Measurements from ENCODE around the gene IKZF5.

IKZF5 gene

DNA sequence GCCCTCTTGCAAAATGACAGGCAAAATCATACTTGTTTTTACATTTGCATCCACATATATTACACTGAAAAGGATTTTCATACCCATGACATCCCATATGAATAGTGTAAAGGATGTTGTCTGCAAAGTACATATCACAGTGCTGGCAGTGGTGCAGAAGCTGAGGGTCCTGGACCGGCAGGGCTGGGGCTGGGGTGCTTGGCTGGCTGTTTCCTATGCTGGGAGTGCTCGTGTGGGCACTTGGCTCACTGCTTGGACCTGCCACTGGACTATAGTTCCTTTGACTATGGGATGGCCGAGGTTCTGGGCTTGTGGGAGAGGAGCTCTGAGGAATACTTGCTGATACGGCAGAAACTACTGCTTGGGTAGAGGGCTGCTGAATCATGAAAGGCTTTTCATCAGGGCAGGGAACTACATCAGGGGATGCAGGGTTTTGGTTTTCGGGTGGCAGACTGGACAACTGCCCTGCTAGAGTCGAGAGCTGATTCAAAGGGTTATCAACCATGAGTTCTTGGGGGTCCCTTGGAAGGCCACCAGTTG is 14.7 kb downstream of the IKZF5 start:
- Histone ChIP-seq H3K79me2 (ENCODE audit: low read length) (peaks cover 16% of the 10 kb centered on the region), H3K36me3 (replicated peaks; ENCODE audit: insufficient read depth, low read length) (peaks cover 9% of the 10 kb centered on the region; the same call in 1 of the 2 replicates)

DNA sequence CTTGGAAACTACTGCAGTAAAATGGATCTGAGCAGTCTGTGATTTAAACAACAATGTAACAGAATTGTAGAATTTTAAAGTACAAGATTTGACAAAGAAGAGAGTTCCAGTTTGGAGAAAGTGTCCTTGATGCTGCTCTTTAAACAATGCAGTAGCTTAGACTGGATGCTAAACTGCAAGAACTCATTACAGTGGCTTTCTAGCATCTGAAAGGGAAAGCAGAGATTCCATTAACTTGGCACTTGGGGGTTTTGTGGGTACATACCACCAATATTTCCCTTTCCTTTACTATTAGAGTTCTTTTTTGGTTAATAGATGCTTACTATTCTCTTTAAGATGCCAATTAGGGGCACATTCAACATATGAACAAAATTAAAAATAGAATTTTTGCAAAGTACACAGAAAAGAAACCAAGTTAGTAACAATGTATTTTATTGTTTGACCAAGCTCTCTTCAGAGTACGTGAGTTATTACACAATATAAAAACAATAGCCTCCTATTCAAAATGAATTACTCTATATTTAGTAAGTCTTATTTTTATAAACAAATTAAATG is 16.5 kb downstream of the IKZF5 start:
- H3K79me2 ChIP-seq (ENCODE audit: low read length) = peaks cover 9% of the 10 kb centered on the region
- H3K4me2 ChIP-seq (ENCODE audit: low read depth, low read length) = no peak overlapping the region
- H3K36me3 ChIP-seq (replicated peaks; ENCODE audit: insufficient read depth, low read length) = peaks cover 9% of the 10 kb centered on the region; the same call in 1 of the 2 replicates
- H3K9ac ChIP-seq (ENCODE audit: low read length) = no peak overlapping the region
- H3K27ac ChIP-seq (ENCODE audit: low read length) = no peak overlapping the region
- no peak for DNase-seq
- TF ChIP-seq, protein P1, sequence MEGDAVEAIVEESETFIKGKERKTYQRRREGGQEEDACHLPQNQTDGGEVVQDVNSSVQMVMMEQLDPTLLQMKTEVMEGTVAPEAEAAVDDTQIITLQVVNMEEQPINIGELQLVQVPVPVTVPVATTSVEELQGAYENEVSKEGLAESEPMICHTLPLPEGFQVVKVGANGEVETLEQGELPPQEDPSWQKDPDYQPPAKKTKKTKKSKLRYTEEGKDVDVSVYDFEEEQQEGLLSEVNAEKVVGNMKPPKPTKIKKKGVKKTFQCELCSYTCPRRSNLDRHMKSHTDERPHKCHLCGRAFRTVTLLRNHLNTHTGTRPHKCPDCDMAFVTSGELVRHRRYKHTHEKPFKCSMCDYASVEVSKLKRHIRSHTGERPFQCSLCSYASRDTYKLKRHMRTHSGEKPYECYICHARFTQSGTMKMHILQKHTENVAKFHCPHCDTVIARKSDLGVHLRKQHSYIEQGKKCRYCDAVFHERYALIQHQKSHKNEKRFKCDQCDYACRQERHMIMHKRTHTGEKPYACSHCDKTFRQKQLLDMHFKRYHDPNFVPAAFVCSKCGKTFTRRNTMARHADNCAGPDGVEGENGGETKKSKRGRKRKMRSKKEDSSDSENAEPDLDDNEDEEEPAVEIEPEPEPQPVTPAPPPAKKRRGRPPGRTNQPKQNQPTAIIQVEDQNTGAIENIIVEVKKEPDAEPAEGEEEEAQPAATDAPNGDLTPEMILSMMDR (IDR thresholded peaks at IDR 0.05; ENCODE audit: low read length) = no peak
- TF ChIP-seq EZH2phosphoT487 (IDR thresholded peaks at IDR 0.05; ENCODE audit: low read length) (no peak), EZH2 (optimal IDR thresholded peaks at IDR 0.05; ENCODE audit: low read depth, low read length) (no peak)
- no peaks in the 10 kb centered on the region for H3K9me3 ChIP-seq (replicated peaks; ENCODE audit: insufficient read depth, low read length)
- H3K4me1 ChIP-seq (ENCODE audit: low read length) = peaks cover under 1% of the 10 kb centered on the region; the same call in 1 of the 2 replicates
- no peaks in the 10 kb centered on the region for H3K27me3 ChIP-seq (replicated peaks; ENCODE audit: insufficient read depth, low read length)
- no peaks in the 10 kb centered on the region for H3K9me2 ChIP-seq (replicated peaks; ENCODE audit: insufficient read depth, low read length)
- no peak overlapping the region for H3K4me3 ChIP-seq (ENCODE audit: low read length)
- no peak overlapping the region for H2AFZ ChIP-seq (ENCODE audit: low read length)
- peaks cover 9% of the 10 kb centered on the region for H4K20me1 ChIP-seq (ENCODE audit: insufficient read depth, low read length)
- H3F3A ChIP-seq (ENCODE audit: insufficient read depth, low read length) = no peaks in the 10 kb centered on the region

More for the DNA sequence above, 14.7 kb downstream of the IKZF5 start:
- no peak overlapping the region for H3K4me3 ChIP-seq (ENCODE audit: low read length)
- no peak overlapping the region for H3K27ac ChIP-seq (ENCODE audit: low read length)
- no peaks in the 10 kb centered on the region for H3K9me3 ChIP-seq (replicated peaks; ENCODE audit: insufficient read depth, low read length)
- no peak overlapping the region for H3K4me2 ChIP-seq (ENCODE audit: low read depth, low read length)
- H3K9ac ChIP-seq (ENCODE audit: low read length) = no peak overlapping the region
- H3F3A ChIP-seq (ENCODE audit: insufficient read depth, low read length) = peaks cover 13% of the 10 kb centered on the region; the same call in 1 of the 2 replicates
- no peaks in the 10 kb centered on the region for H3K27me3 ChIP-seq (replicated peaks; ENCODE audit: insufficient read depth, low read length)
- peaks cover 24% of the 10 kb centered on the region for H4K20me1 ChIP-seq (ENCODE audit: insufficient read depth, low read length)
- H3K9me2 ChIP-seq (replicated peaks; ENCODE audit: insufficient read depth, low read length) = no peaks in the 10 kb centered on the region
- peaks cover 17% of the 10 kb centered on the region for H3K4me1 ChIP-seq (ENCODE audit: low read length)
- DNase-seq = no peak
- H2AFZ ChIP-seq (ENCODE audit: low read length) = no peak overlapping the region
- no peak for TF ChIP-seq EZH2 (optimal IDR thresholded peaks at IDR 0.05; ENCODE audit: low read depth, low read length)
- TF ChIP-seq EZH2phosphoT487 (IDR thresholded peaks at IDR 0.05; ENCODE audit: low read length) = no peak

DNA sequence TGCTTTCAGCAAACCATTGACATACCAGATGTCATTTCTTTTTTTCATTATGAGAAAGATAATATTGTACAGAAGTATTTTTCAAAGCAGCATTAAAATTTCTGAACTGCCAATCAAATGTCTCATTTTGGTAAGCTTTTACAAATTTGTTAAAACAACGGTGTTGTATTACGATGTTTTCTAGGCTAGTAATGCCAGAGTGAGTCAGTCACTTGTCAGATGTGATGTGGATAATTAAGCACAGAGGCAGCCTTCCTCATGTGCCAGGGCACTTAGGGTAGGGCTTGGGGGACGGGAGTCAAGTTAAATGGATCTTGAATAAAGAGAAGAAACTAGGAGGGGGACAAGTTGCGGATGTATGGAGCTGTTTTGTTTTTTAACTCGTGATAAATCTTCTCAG is 18.3 kb downstream of the IKZF5 start:
- peaks cover 8% of the 10 kb centered on the region; the same call in 1 of the 2 replicates for H3K36me3 ChIP-seq (replicated peaks; ENCODE audit: insufficient read depth, low read length)

More for the DNA sequence above, 18.3 kb downstream of the IKZF5 start:
- Histone ChIP-seq H3K9me2 (replicated peaks; ENCODE audit: insufficient read depth, low read length) (no peaks in the 10 kb centered on the region), H2AFZ (ENCODE audit: low read length) (no peak overlapping the region), H3K4me1 (ENCODE audit: low read length) (no peaks in the 10 kb centered on the region), H3K27me3 (replicated peaks; ENCODE audit: insufficient read depth, low read length) (no peaks in the 10 kb centered on the region), H3K4me3 (ENCODE audit: low read length) (no peak overlapping the region), H3K9ac (ENCODE audit: low read length) (no peak overlapping the region), H3K4me2 (ENCODE audit: low read depth, low read length) (no peak overlapping the region), H3K27ac (ENCODE audit: low read length) (no peak overlapping the region), H4K20me1 (ENCODE audit: insufficient read depth, low read length) (0 out of 2 replicates have a peak, but pooled peaks cover 2% of the 10 kb centered on the region), H3F3A (ENCODE audit: insufficient read depth, low read length) (no peaks in the 10 kb centered on the region), H3K9me3 (replicated peaks; ENCODE audit: insufficient read depth, low read length) (no peaks in the 10 kb centered on the region), H3K79me2 (ENCODE audit: low read length) (peaks cover 3% of the 10 kb centered on the region; the same call in 1 of the 2 replicates)
- TF ChIP-seq, protein P1 (IDR thresholded peaks at IDR 0.05; ENCODE audit: low read length) = no peak
- TF ChIP-seq EZH2 (optimal IDR thresholded peaks at IDR 0.05; ENCODE audit: low read depth, low read length) = no peak
- TF ChIP-seq EZH2phosphoT487 (IDR thresholded peaks at IDR 0.05; ENCODE audit: low read length) = no peak
- DNase-seq = no peak

Measured in MM.1S (cell line).